Hepatocyte (in vitro differentiated cells): ENCODE measurements around the gene CYP1B1.

ENCODE experiments used
- EZH2phosphoT487 ChIP-seq: fragments of 200-600 bp; sonication (generic); IDR thresholded peaks from one replicate; pipeline ENCODE4 v1.6.1; 2018; ENCODE audit warnings: antibody characterized with exemption, mild to moderate bottlenecking, low read depth, moderate library complexity; ENCODE audit not compliant: unreplicated experiment, severe bottlenecking
- TF ChIP-seq, protein P1 (sequence below): fragments of 200-600 bp; sonication (generic); IDR thresholded peaks from 2 replicates; pipeline ENCODE4 v1.5.1; 2016; ENCODE audit warnings: antibody characterized with exemption, mild to moderate bottlenecking; ENCODE audit not compliant: poor library complexity

GRCh38 chr2:38108907-38109731, 33.2 kb upstream of the CYP1B1 start:
- TF ChIP-seq EZH2phosphoT487: no peak
- TF ChIP-seq, protein P1, sequence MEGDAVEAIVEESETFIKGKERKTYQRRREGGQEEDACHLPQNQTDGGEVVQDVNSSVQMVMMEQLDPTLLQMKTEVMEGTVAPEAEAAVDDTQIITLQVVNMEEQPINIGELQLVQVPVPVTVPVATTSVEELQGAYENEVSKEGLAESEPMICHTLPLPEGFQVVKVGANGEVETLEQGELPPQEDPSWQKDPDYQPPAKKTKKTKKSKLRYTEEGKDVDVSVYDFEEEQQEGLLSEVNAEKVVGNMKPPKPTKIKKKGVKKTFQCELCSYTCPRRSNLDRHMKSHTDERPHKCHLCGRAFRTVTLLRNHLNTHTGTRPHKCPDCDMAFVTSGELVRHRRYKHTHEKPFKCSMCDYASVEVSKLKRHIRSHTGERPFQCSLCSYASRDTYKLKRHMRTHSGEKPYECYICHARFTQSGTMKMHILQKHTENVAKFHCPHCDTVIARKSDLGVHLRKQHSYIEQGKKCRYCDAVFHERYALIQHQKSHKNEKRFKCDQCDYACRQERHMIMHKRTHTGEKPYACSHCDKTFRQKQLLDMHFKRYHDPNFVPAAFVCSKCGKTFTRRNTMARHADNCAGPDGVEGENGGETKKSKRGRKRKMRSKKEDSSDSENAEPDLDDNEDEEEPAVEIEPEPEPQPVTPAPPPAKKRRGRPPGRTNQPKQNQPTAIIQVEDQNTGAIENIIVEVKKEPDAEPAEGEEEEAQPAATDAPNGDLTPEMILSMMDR: no peak
